ENCODE data around the gene TRAF3IP1.
"Not testable (repeated sequence)": the region's sequence is repeated elsewhere in the genome, so short reads cannot be mapped to it uniquely, and the experiment has no call there.

Gene TRAF3IP1

GRCh38 chr2:238380785-238381184, 60.5 kb downstream of the TRAF3IP1 start:
- DNase-seq (ENCODE audit: low read depth) = no peak

DNA sequence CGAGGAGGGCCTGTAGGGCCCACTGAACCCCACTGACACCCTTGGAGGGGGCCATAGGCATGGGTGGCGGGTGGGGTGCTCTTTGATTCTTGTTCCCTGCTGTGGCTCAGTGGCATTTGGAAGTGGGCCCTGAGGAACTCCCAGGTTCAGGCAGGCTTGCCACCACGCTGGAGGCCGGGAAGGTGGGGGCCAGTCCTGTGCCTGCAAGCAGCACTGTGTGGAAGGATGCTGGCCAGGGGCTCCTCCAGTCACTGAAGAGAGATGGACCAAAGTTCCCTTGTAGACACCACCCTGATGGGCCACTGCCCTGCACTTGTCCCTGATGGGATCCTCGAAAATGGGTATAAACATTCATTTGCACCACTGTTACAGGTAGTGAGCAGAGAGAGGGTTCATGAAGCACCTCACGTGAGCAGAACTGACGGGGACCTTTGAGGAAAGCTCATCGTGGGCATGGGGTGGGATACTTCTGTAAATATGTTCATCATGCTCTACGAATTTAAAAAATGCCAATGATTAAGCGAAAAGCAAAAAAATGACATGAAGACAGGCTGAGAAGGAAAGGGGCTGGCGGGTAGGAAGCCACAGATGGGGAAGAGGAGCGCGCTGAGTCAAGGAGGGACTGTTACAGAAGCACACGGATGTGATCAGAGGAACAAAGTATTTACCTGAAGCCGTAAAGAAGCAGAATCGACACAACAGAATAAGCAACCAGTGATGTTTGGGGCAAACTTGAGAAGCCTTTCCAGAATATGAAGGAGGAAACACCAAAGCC, 61.2 kb downstream of the TRAF3IP1 start:
- DNase-seq (ENCODE audit: low read depth) = no peak

DNA sequence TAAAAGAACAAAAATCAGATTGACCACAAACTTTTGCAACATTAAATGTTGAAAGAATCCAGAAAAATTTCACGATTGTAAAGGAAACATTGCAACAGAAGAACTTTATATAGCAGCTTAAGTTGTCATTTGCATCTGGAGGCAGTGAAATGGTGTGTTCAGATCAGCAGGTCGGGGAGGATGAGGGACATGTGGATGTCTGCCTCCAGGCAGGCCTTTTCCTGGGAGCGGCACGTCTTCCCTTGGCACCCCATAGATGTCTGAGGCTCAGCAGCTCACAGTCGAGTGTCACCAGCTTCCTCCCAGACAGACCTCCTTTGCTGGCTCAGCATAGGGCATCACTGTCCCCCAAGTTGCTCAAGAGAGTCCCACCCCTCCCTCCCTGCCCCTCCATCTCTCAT, 62.1 kb downstream of the TRAF3IP1 start:
- DNase-seq (ENCODE audit: low read depth) = no peak

GRCh38 chr2:238383135-238383534, 62.8 kb downstream of the TRAF3IP1 start:
- DNase-seq (ENCODE audit: low read depth) = no peak

DNA sequence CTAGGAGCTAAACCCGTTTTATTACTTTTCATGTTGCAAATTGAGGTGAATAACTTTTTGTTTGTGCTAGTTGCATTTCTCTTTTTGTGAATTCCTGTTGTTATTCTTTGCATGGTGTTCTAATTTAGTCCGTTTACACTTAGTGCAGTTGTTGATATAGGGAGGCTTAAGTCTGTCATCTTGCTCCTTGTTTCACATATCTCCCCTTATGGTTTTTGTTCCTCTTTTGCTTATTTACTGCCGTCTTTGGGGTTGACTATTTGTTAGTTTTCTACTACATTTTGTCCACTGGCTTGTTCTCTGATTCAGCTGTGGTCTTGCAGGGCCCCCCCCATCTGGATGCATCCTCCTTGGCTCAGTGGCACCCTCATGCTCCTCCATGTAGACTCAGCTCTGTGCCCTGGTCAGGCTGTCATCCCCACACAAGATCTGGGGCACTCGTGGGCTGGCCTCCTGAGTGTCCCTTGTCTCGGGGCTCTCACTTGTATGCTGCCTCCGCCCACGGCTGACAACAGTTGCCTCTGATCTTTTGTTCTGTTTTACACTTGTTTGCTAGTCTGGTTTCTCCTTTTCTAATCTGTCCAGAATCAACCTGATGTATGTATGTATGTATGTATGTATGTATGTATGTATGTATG, 63.5 kb downstream of the TRAF3IP1 start:
- DNase-seq (ENCODE audit: low read depth) = no peak

DNA sequence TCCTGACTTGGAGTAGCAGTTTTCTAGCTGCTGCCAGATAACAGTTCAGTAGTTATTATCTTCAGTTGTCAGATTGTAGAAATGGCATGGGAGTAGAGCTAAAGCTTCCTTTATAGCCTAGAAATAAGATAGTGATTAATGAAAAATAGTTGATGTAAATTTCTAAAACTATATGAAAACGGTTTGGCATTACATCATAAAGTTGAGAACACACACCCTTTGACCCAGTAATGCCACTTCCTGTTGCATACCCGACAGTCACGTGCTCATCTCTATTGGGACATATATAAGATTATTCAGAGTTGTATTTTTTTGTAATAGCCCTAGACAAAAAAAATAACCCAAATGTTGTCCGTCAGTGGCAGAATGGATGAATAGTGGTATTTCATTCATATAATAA, 67.0 kb downstream of the TRAF3IP1 start:
- no peak for DNase-seq (ENCODE audit: low read depth)

DNA sequence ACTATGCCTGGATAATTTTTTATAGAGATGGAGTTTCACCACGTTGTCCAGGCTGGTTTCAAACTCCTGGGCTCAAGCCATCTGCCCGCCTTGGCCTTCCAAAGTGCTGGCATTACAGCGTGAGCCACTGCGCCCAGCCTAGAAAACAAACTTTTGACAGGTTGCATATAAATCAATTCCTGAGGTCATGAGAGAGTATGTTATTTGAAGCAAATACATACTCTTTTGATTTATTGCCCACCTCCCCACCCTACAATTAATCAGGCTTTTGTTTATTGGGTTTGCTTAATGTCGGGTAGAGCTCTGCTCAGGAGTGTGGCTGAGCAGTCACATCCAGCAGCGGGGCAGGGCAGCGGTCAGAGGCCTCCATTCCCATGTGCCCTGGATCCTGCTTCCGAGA, 68.5 kb downstream of the TRAF3IP1 start:
- no peak for DNase-seq (ENCODE audit: low read depth)

DNA sequence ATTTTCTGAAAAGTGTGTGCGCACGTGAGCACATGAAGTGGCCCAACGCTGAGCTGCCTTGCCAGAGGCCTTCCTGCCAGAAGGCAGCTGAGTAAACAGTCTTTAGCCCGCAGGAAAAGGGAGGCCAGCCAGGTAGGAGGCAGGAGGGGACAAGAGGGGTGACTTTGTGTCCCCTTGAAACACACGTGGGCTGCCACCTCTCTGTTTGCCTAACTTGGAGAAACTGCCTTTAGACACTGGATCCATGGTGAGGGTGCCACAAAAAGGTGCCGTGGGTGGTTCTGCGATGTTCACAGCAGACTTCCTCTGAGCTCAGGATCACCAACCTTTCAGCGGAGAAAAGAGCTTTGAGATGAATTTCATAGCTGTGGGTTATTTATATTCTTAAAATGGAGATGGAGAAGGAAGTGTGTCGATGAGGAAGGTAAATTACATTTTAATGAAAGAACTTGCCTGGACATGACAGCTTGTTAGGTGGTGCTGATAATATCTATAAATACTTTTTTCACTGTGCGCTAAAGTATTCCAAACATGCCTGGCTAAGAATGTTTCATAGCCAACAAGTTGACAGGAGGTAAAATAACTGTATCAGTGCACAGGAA, 69.8 kb downstream of the TRAF3IP1 start:
- no peak for DNase-seq (ENCODE audit: low read depth)

DNA sequence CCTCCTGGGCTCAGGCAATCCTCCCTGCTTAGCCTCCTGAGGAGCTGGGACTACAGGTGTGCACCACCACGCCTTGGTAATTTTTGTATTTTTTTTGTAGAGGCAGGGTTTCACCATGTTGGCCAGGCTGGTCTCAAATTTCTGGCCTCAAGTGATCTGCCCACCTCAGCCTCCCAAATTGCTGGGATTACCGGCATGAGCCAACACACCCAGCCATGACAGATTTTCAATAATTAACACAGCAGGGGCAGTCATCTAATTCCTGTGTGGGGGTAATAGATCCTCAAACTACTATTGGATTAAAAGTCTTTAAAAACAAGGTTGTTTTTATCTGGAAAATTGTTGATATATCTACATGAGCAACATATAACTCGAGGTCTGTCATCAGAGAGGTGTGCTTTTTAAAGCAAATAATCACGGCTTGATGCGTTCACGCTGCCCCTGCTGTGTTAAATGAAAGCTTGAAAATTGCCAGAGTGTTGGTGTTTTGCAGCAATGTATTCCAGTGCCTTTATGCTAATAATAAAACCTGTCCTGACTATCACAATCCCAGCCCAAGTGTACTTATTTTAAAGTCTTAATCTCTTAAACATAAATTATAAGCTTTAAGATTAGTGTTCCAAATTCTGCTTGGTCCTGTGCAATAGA, 70.8 kb downstream of the TRAF3IP1 start:
- DNase-seq (ENCODE audit: low read depth) = no peak

DNA sequence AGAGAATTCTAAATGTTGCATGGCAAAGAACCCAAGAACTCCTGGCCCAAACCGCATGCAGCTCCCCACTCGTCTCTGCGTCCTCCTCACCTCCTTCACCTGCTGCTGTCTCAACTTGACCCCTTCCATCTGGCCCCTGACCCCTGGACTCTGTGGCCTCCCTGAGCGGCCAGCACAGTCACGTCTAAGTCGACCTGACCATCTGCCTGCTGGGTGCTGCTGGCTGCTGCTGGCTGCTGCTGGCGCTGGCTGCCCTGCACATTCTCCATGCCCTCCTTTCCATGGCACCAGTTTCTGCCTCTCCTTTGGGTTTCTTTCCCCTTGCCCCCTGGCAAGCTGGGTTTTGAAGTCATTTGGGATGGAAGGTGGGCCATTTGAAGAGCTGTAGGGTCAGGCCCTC, 76.3 kb downstream of the TRAF3IP1 start:
- DNase-seq (ENCODE audit: low read depth) = no peak

- no peak for DNase-seq (ENCODE audit: low read depth)
These were observed 77.0 kb downstream of the TRAF3IP1 start for GRCh38 chr2:238397356-238397755.

- DNase-seq (ENCODE audit: low read depth) = no peak
These were observed 78.3 kb downstream of the TRAF3IP1 start for GRCh38 chr2:238398577-238398976.

GRCh38 chr2:238399094-238399493, 78.8 kb downstream of the TRAF3IP1 start:
- no peak for DNase-seq (ENCODE audit: low read depth)

- no peak for DNase-seq (ENCODE audit: low read depth)
These were observed 81.2 kb downstream of the TRAF3IP1 start for GRCh38 chr2:238401551-238401950.

GRCh38 chr2:238403632-238404405, 83.5 kb downstream of the TRAF3IP1 start:
- no peak for DNase-seq (ENCODE audit: low read depth)

DNA sequence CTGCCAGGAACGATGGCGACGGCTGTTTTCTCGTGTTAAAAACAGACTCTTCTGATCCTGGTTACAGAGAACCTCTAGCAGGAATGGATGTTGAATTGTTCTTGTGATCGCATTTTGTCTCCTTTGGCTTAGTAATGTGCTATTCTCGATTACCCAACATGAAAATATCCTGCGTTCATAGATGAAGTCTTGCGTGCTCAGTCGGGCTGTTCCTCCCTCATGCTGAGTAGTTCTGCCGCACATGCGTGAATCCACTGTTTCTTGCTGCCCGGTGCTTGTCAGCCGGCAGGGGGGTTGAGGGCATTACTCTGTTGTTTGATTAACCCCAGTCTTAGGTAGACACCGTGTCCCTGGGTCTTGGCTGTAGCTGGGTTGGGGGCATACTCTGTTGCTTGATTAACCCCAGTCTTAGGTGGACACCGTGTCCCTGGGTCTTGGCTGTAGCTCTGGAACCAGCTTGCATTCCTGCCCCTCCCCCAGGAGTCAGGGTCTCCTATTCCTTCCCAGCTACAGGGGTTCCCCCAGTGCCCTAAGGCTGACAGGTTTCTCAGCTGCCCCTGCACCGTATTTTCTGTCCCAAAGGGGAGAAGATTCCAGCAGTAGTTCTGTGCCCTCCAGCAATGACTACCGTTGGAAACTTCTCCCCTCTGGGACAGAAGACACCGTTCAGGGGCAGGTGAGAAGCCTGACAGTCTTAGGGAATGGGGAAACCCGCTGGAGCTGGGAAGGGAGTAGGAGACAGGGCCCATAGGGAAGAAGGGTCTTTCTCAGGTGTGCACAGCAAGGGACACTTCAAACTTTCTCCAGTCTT, 84.3 kb downstream of the TRAF3IP1 start:
- no peak for DNase-seq (ENCODE audit: low read depth)

GRCh38 chr2:238405217-238405555, 84.9 kb downstream of the TRAF3IP1 start:
- DNase-seq (ENCODE audit: low read depth) = not testable (repeated sequence)

DNA sequence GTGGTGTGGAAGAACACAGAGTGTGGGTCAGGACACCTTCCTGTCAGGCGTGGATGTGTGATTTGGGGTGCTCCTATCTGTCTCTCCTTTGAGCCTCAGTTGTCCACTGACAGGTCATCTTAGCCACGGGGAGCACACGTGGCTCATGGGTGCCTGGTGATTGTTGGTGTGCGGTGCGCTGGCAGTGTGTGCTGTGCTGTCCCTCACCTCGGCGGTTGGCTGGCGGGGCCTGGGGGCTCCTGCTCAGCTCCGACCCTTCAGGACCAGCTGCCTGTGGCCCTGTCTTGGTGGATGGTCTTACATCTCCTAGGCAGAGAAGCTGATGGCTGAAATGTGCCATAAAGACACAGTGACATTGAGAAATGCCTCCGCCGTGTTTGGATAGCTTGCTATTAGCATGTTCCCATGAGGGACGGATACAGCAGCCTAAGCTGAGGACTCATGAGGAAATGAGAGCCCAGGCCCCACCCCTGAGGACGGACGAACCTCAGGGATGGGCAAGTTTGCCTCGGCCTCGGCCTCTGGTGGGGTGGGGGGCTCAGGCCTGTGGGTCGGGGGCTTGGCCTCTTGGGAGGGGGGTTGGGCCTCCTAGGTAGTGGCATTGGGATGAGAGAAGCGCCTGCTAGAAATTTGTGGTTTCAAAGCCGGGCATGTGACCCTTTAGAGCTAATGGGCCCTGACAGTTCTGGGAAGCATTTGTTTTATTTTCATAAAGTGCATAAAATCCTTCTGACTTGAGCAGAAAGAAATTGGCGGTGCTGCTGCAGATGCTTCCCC, 86.1 kb downstream of the TRAF3IP1 start:
- no peak for DNase-seq (ENCODE audit: low read depth)

- DNase-seq (ENCODE audit: low read depth) = no peak
These were observed 86.6 kb downstream of the TRAF3IP1 start for GRCh38 chr2:238406998-238407285.

DNA sequence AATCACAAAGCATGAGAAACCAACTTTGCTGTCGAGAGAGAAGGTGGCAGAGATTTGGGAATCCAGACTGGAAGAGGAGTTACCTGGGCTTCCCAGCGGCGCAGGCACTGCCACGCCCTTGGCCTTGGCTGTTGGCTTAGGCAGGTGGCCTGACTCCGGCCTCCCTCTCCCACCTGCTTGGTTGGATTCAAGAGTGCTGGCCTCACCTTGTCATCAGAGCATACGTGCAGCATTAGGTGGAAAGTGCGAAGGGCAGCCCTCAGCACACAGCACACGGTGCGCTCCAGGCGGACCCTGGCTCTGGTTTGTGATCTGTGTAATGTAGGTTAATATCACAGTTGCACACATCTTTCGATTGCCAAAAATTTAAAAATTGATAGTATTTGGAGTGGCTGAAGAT, 87.2 kb downstream of the TRAF3IP1 start:
- no peak for DNase-seq (ENCODE audit: low read depth)

Data from activated gamma-delta T cell treated with anti-CD3 and anti-CD28 coated beads, Interleukin-2, amount 50 U/mL, for 16 hours (primary cell).